ENCODE results near the gene ARL8B. TPM values are rescaled to one million over a fixed set of nuclear protein-coding genes. Genes with fewer than 3 reads are reported as not detected.

ARL8B gene
- polyA plus RNA-seq, 1 donor from 2014 or later, result 103 TPM

GRCh38 chr3:5187156-5187919, 65.2 kb downstream of the ARL8B start, which contains the start of gene EDEM1:
EDEM1 (plus strand) TSS chr3:5187707; CDS start chr3:5187806, 99 bp downstream.
- TF ChIP-seq EZH2 (IDR thresholded peaks at IDR 0.05; ENCODE audit: borderline replicate concordance, insufficient read depth, low read length, poor library complexity, severe bottlenecking), result no peak
- TF ChIP-seq POLR2AphosphoS5 (IDR thresholded peaks at IDR 0.05), result no peak
- no peak for TF ChIP-seq EP300 (conservative IDR thresholded peaks at IDR 0.05; ENCODE audit: poor library complexity, severe bottlenecking)
- TF ChIP-seq CTCF (IDR thresholded peaks at IDR 0.05; ENCODE audit: poor library complexity, severe bottlenecking), result no peak
- no peaks in the 10 kb centered on the region for H3K9me3 ChIP-seq (ENCODE audit: low read length)
- H3K79me2 ChIP-seq (replicated peaks; ENCODE audit: insufficient read depth, low read length), result peaks cover 28% of the 10 kb centered on the region
- no peaks in the 10 kb centered on the region for H3K27me3 ChIP-seq (ENCODE audit: insufficient read depth, low read depth, low read length)
- H3F3A ChIP-seq (ENCODE audit: insufficient read depth, low read length, poor library complexity, severe bottlenecking), result no peaks in the 10 kb centered on the region
- H3K4me3 ChIP-seq (ENCODE audit: low read length), result peak within 1 kb of the TSS; percentile 87
- no peak within 1 kb of the TSS for H2AFZ ChIP-seq (ENCODE audit: low read depth, low read length)
- no peaks in the 10 kb centered on the region for H3K36me3 ChIP-seq (ENCODE audit: insufficient read depth, low read length)
- H3K9ac ChIP-seq (ENCODE audit: low read length), result peak within 1 kb of the TSS; percentile 79
- H3K4me2 ChIP-seq (ENCODE audit: low read length), result peak within 1 kb of the TSS; percentile 79
- H4K20me1 ChIP-seq (ENCODE audit: insufficient read depth), result no peaks in the 10 kb centered on the region
- no peaks in the 10 kb centered on the region for H3K9me2 ChIP-seq (ENCODE audit: insufficient read depth, low read length)
- H3K27ac ChIP-seq (ENCODE audit: low read length), result peak within 1 kb of the TSS; percentile 34

GRCh38 chr3:5187920-5188418, 65.9 kb downstream of the ARL8B start:
- Histone ChIP-seq H3K9me2 (ENCODE audit: insufficient read depth, low read length) (no peaks in the 10 kb centered on the region), H3K4me3 (ENCODE audit: low read length) (peak overlapping the region; percentile 87), H3K9me3 (ENCODE audit: low read length) (no peaks in the 10 kb centered on the region), H3K36me3 (ENCODE audit: insufficient read depth, low read length) (no peaks in the 10 kb centered on the region), H3F3A (ENCODE audit: insufficient read depth, low read length, poor library complexity, severe bottlenecking) (no peaks in the 10 kb centered on the region), H2AFZ (ENCODE audit: low read depth, low read length) (no peak overlapping the region), H3K27ac (ENCODE audit: low read length) (peak overlapping the region; percentile 34), H3K27me3 (ENCODE audit: insufficient read depth, low read depth, low read length) (no peaks in the 10 kb centered on the region), H4K20me1 (ENCODE audit: insufficient read depth) (no peaks in the 10 kb centered on the region), H3K79me2 (replicated peaks; ENCODE audit: insufficient read depth, low read length) (peaks cover 28% of the 10 kb centered on the region), H3K9ac (ENCODE audit: low read length) (peak overlapping the region; percentile 79), H3K4me2 (ENCODE audit: low read length) (peak overlapping the region; percentile 79)
- TF ChIP-seq SMC3 (conservative IDR thresholded peaks at IDR 0.05; ENCODE audit: poor library complexity) (peak; percentile 35), REST (IDR thresholded peaks at IDR 0.05; ENCODE audit: borderline replicate concordance) (no peak), EP300 (conservative IDR thresholded peaks at IDR 0.05; ENCODE audit: poor library complexity, severe bottlenecking) (no peak), EZH2 (IDR thresholded peaks at IDR 0.05; ENCODE audit: borderline replicate concordance, insufficient read depth, low read length, poor library complexity, severe bottlenecking) (no peak)

Measured in neural cell (in vitro differentiated cells).